PC-3 (cell line): ENCODE measurements around the gene GPC6. TPM values are rescaled to one million over a fixed set of nuclear protein-coding genes. Genes with fewer than 3 reads are reported as not detected.

ENCODE experiments used
- ATAC-seq: fragments of 200-7000 bp; cut with Tn5 transposase; 2 replicates; pipeline ENCODE4 v1.9.1; 2020; ENCODE audit warnings: mild to moderate bottlenecking, moderate library complexity
- BruUV-seq: library from RNA; stranded (reverse); fragments of 400-500 nt; replicated peaks from 2 replicates; lab custom pipeline; 2021; lab: Mats Ljungman, UMichigan
- CTCF ChIA-PET: fragments of 300-600 bp; sonication (Branson Sonifier 250); formaldehyde crosslinking; loops from one replicate; lab custom pipeline; 2022; ENCODE audit warnings: antibody characterized with exemption; lab: Charles Lee
- POLR2A ChIA-PET: fragments of 300-600 bp; sonication (Branson Sonifier 250); formaldehyde crosslinking; loops from one replicate; lab custom pipeline; 2022; ENCODE audit warnings: antibody characterized with exemption; ENCODE audit not compliant: unreplicated experiment; lab: Charles Lee
- DNase-seq: peaks from one replicate; pipeline ENCODE4 v3.0.0-alpha.2; 2015
- H2AFZ ChIP-seq: fragments of 300-600 bp; sonication (generic); 2 replicates; pipeline ENCODE4 v1.6.0; 2016; ENCODE audit warnings: antibody characterized with exemption, low read length
- H3F3A ChIP-seq: fragments of 300-600 bp; sonication (generic); one replicate; pipeline ENCODE4 v1.6.0; 2017; ENCODE audit warnings: antibody characterized with exemption, low read length, control low read depth, mild to moderate bottlenecking; ENCODE audit not compliant: unreplicated experiment
- H3K27ac ChIP-seq: fragments of 300-600 bp; sonication (generic); 2 replicates; pipeline ENCODE4 v1.5.1; 2016; ENCODE audit warnings: mild to moderate bottlenecking, low read length
- H3K27me3 ChIP-seq: fragments of 300-600 bp; sonication (generic); 2 replicates; pipeline ENCODE4 v1.6.1; 2016; ENCODE audit warnings: low read length, mixed read lengths
- H3K36me3 ChIP-seq: fragments of 300-600 bp; sonication (generic); 2 replicates; pipeline ENCODE4 v1.6.1; 2016; ENCODE audit warnings: low read depth, mixed run types, low read length, mixed read lengths
- H3K4me1 ChIP-seq: fragments of 300-600 bp; sonication (generic); 2 replicates; pipeline ENCODE4 v1.5.1; 2016; ENCODE audit warnings: low read length; ENCODE audit not compliant: insufficient read depth
- H3K4me2 ChIP-seq: fragments of 300-600 bp; sonication (generic); 2 replicates; pipeline ENCODE4 v1.6.0; 2016; ENCODE audit warnings: low read length
- H3K4me3 ChIP-seq: fragments of 300-600 bp; sonication (generic); 2 replicates; pipeline ENCODE4 v1.5.1; 2016; ENCODE audit warnings: mild to moderate bottlenecking, low read length, mixed read lengths
- H3K79me2 ChIP-seq: fragments of 300-600 bp; sonication (generic); 2 replicates; pipeline ENCODE4 v1.6.1; 2017; ENCODE audit warnings: low read length, mixed read lengths
- H3K9ac ChIP-seq: fragments of 300-600 bp; sonication (generic); 2 replicates; pipeline ENCODE4 v1.6.0; 2016; ENCODE audit warnings: mild to moderate bottlenecking, low read length
- H3K9me2 ChIP-seq: fragments of 300-600 bp; sonication (generic); replicated peaks from 2 replicates; pipeline ENCODE4 v1.6.1; 2016; ENCODE audit warnings: mixed run types, low read length, mixed read lengths
- H3K9me3 ChIP-seq: fragments of 300-600 bp; sonication (generic); 2 replicates; pipeline ENCODE4 v1.6.1; 2016; ENCODE audit warnings: low read length, mixed read lengths
- H4K20me1 ChIP-seq: fragments of 300-600 bp; sonication (generic); 2 replicates; pipeline ENCODE4 v1.6.1; 2016; ENCODE audit warnings: low read length, mixed read lengths
- EZH2 ChIP-seq: fragments of 300-600 bp; sonication (generic); IDR thresholded peaks from one replicate; pipeline ENCODE4 v1.6.1; 2017; ENCODE audit warnings: antibody characterized with exemption, mild to moderate bottlenecking, low read length; ENCODE audit not compliant: unreplicated experiment
- EZH2phosphoT487 ChIP-seq: fragments of 300-600 bp; sonication (generic); IDR thresholded peaks from 2 replicates; pipeline ENCODE4 v1.6.1; 2018; ENCODE audit warnings: mild to moderate bottlenecking, antibody characterized with exemption, low read length, borderline replicate concordance
- intact Hi-C: fragments of 100-400 bp; cut with micrococcal nuclease; formaldehyde crosslinking; loops from 2 replicates; pipeline ENCODE4 v1.9.0; 2023
- total RNA-seq: library from RNA; depleted of rRNA; stranded (reverse); fragments of >200 nt; gene quantifications from 2 replicates; pipeline ENCODE4 v1.2.3, GENCODE V29; 2014
- TF ChIP-seq, protein P1 (sequence below): fragments of 300-600 bp; sonication (generic); conservative IDR thresholded peaks from 2 replicates; pipeline ENCODE4 v1.5.1; 2017; ENCODE audit warnings: antibody characterized with exemption, low read depth, mild to moderate bottlenecking, low read length

The GPC6 gene
- total RNA-seq, 1 experiment from 2014 or later: 3.5 TPM

DNA sequence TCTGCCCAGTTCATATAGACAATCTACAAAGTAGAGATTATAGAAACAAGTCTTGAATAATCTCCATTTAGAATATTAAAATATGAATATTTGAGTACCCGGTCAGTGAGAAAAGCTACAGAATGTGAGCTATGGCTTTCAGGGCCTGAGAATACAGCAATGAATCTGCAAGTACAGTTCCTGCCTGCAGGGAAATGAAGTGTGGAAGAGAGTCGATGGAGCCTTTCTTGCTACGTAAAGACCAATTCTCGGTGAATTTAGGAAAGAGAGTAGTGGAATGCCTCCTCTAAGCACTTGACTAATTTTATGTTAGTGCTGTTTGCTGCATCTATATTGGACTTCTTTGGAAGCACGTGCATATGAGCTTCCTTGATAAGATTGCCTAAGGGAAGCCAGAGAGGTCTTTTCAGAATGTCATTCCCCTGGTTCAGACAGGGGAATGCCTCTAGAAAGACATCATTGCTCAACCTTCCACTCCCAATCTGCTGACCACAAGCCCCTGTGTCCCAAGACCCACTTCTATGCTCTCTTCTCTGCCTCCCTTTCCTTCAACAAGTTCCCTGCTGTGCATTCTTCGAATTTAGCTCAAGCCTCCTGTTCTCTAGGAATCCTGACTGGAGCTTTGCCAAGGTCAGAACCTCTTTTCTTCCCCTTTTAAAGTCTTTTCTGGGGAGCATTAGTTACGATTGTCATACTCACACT is 41.9 kb downstream of the GPC6 start:
- H3K9me3 ChIP-seq: no peaks in the 10 kb centered on the region
- no peaks in the 10 kb centered on the region for H3K36me3 ChIP-seq
- H3K27ac ChIP-seq: no peak overlapping the region
- H3K4me2 ChIP-seq: no peak overlapping the region
- no peaks in the 10 kb centered on the region for H3F3A ChIP-seq
- H3K4me3 ChIP-seq: no peak overlapping the region
- no peak overlapping the region for H2AFZ ChIP-seq
- no peak overlapping the region for H3K9ac ChIP-seq
- POLR2A ChIA-PET: no interaction called here
- no peak for TF ChIP-seq EZH2
- TF ChIP-seq EZH2phosphoT487: no peak
- TF ChIP-seq, protein P1, sequence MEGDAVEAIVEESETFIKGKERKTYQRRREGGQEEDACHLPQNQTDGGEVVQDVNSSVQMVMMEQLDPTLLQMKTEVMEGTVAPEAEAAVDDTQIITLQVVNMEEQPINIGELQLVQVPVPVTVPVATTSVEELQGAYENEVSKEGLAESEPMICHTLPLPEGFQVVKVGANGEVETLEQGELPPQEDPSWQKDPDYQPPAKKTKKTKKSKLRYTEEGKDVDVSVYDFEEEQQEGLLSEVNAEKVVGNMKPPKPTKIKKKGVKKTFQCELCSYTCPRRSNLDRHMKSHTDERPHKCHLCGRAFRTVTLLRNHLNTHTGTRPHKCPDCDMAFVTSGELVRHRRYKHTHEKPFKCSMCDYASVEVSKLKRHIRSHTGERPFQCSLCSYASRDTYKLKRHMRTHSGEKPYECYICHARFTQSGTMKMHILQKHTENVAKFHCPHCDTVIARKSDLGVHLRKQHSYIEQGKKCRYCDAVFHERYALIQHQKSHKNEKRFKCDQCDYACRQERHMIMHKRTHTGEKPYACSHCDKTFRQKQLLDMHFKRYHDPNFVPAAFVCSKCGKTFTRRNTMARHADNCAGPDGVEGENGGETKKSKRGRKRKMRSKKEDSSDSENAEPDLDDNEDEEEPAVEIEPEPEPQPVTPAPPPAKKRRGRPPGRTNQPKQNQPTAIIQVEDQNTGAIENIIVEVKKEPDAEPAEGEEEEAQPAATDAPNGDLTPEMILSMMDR: no peak
- H3K9me2 ChIP-seq: no peaks in the 10 kb centered on the region
- no peaks in the 10 kb centered on the region for H3K27me3 ChIP-seq
- no peaks in the 10 kb centered on the region for H4K20me1 ChIP-seq
- intact Hi-C loops: no loop called here
- ATAC-seq (no peak), DNase-seq (no peak)
- H3K79me2 ChIP-seq: no peaks in the 10 kb centered on the region
- peaks cover under 1% of the 10 kb centered on the region; the same call in 1 of the 2 replicates for H3K4me1 ChIP-seq
- BruUV-seq: no TSS peak
- CTCF ChIA-PET: no interaction called here

DNA sequence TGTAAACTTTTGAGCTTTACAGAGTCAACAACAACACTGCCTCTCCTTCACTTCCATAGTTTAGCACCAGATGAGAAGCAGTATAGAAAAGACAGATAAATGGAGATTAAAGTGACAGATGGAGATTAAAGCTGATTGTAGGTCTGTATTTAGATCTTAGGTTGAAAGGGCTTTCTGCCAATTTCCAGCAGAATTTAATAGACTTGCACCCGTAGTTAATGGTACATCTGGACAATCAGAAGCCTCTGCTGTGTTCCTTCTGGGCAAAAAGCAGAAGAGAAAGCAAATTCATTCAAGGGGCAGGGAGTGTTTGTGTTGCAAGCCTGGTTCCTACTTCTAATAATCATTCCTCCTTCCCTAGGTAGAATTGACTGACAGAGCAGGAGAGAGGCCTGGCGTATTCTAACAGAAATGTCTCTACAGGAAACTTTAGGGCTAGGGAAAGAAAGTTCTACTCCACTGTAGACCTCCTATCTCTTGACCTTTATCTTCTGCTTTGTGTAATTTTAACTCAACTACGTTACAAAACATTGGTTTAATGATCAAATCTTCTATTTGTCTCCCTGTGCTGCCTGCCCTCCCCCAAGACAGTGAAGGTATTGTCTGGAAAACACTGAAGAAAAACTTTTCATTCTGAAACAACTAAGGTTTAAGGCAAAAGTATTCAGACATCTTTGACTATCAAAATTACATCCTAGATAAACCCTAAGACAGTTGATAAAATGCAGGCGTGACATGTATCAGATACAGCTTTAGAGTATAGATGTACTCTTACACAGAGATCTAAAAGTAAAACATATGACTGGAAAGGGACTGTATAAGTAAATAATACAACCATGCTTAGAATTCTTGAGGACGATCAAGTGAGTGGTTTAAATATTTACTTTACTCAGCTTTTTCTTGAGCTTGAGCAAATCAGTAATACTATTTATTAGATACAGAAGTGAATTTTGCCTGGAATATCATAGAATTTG is 44.4 kb downstream of the GPC6 start:
- no peak overlapping the region for H3K4me3 ChIP-seq
- H3K9me2 ChIP-seq: no peaks in the 10 kb centered on the region
- ChIA-PET POLR2A (no interaction called here), CTCF (no interaction called here)
- no peak overlapping the region for H2AFZ ChIP-seq
- no peak overlapping the region for H3K9ac ChIP-seq
- H3K9me3 ChIP-seq: no peaks in the 10 kb centered on the region
- H3K27ac ChIP-seq: no peak overlapping the region
- ATAC-seq (no peak), DNase-seq (no peak)
- H3F3A ChIP-seq: no peaks in the 10 kb centered on the region
- intact Hi-C loops: no loop called here
- no peaks in the 10 kb centered on the region; the same call in 1 of the 2 replicates for H3K4me1 ChIP-seq
- BruUV-seq: no TSS peak
- TF ChIP-seq EZH2phosphoT487: no peak
- no peak for TF ChIP-seq EZH2
- TF ChIP-seq, protein P1: no peak
- no peaks in the 10 kb centered on the region for H3K36me3 ChIP-seq
- no peak overlapping the region for H3K4me2 ChIP-seq
- no peaks in the 10 kb centered on the region for H3K79me2 ChIP-seq
- H4K20me1 ChIP-seq: no peaks in the 10 kb centered on the region
- no peaks in the 10 kb centered on the region for H3K27me3 ChIP-seq
